ENCODE measurements around the gene RPN2.

GRCh38 chr20:37284691-37285161, 105.6 kb downstream of the RPN2 start:
- TF ChIP-seq ATF3 (IDR thresholded peaks at IDR 0.05) (no peak), SP1 (IDR thresholded peaks at IDR 0.05; ENCODE audit: low read depth) (no peak), EZH2 (IDR thresholded peaks at IDR 0.05) (no peak)
- TF ChIP-seq, protein P1, sequence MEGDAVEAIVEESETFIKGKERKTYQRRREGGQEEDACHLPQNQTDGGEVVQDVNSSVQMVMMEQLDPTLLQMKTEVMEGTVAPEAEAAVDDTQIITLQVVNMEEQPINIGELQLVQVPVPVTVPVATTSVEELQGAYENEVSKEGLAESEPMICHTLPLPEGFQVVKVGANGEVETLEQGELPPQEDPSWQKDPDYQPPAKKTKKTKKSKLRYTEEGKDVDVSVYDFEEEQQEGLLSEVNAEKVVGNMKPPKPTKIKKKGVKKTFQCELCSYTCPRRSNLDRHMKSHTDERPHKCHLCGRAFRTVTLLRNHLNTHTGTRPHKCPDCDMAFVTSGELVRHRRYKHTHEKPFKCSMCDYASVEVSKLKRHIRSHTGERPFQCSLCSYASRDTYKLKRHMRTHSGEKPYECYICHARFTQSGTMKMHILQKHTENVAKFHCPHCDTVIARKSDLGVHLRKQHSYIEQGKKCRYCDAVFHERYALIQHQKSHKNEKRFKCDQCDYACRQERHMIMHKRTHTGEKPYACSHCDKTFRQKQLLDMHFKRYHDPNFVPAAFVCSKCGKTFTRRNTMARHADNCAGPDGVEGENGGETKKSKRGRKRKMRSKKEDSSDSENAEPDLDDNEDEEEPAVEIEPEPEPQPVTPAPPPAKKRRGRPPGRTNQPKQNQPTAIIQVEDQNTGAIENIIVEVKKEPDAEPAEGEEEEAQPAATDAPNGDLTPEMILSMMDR (IDR thresholded peaks at IDR 0.05 in 2 of 3, conservative IDR thresholded peaks at IDR 0.05 in 1 of 3; ENCODE audit: borderline replicate concordance in 1 of 3, insufficient read depth in 1 of 3, low read depth in 2 of 3, low read length in 2 of 3), result no peak
- TF ChIP-seq, protein P2, sequence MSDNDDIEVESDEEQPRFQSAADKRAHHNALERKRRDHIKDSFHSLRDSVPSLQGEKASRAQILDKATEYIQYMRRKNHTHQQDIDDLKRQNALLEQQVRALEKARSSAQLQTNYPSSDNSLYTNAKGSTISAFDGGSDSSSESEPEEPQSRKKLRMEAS (IDR thresholded peaks at IDR 0.05), result no peak

Measured in HCT116 (cell line).